ENCODE measurements around the gene BAD. TPM values are rescaled to one million over a fixed set of nuclear protein-coding genes. Genes with fewer than 3 reads are reported as not detected.

BAD gene
- total RNA-seq, 1 experiment from 2014 or later, result 34.7 TPM

GRCh38 chr11:64262271-64263002 lies 22.0 kb downstream of the BAD start:
- no peak for ATAC-seq
- POLR2A ChIA-PET, result interaction anchor here (1.0 to 1.4 kb wide), 2 partner anchors 16 to 21 kb away, joined by 3 to 4 read pairs; no protein-coding TSS in a partner anchor
- no peaks in the 10 kb centered on the region for H3K9me3 Mint-ChIP-seq

More at GRCh38 chr11:64262271-64263002, 22.0 kb downstream of the BAD start:
- CTCF ChIA-PET, result interaction anchor here (1.2 to 4.5 kb wide), 5 partner anchors 12 to 80 kb away, joined by 3 to 65 read pairs (median 9); partner anchors contain the start of gene PLCB3
- no peak for DNase-seq (ENCODE audit: low spot score)
- no peak for TF ChIP-seq PRDM15 (CRISPR knock-in tag; IDR thresholded peaks at IDR 0.05)
- no peak for TF ChIP-seq NFATC4 (CRISPR knock-in tag; IDR thresholded peaks at IDR 0.05)
- no peak for TF ChIP-seq CREM (CRISPR knock-in tag; IDR thresholded peaks at IDR 0.05)
- no peak for TF ChIP-seq MAX (CRISPR knock-in tag; IDR thresholded peaks at IDR 0.05)
- no peak for TF ChIP-seq ZNF263 (CRISPR knock-in tag; IDR thresholded peaks at IDR 0.05; ENCODE audit: low read depth)
- no peak for TF ChIP-seq ZNF416 (CRISPR knock-in tag; IDR thresholded peaks at IDR 0.05)
- TF ChIP-seq MLX (CRISPR knock-in tag; IDR thresholded peaks at IDR 0.05), result no peak
- TF ChIP-seq CDX4 (CRISPR knock-in tag; IDR thresholded peaks at IDR 0.05; ENCODE audit: borderline replicate concordance), result no peak
- TF ChIP-seq ESRRA (CRISPR knock-in tag; IDR thresholded peaks at IDR 0.05; ENCODE audit: borderline replicate concordance), result no peak
- TF ChIP-seq ZNF281 (CRISPR knock-in tag; IDR thresholded peaks at IDR 0.05), result no peak
- Mint-ChIP-seq H3K4me1 (no peaks in the 10 kb centered on the region; the same call in 1 of the 2 replicates), H3K4me3 (no peak overlapping the region), H3K27ac (no peak overlapping the region), H3K27me3 (ENCODE audit: low read depth) (no peaks in the 10 kb centered on the region), H3K36me3 (peaks cover 45% of the 10 kb centered on the region)
